ENCODE results near the gene ROR2.

The ROR2 gene

GRCh38 chr9:91516777-91517176 is 433.3 kb downstream of the ROR2 start:
- no peaks in the 10 kb centered on the region for H3K27me3 ChIP-seq (ENCODE audit: low read length)
- no peaks in the 10 kb centered on the region for H3K9me2 ChIP-seq (replicated peaks; ENCODE audit: insufficient read depth, low read length)

GRCh38 chr9:91516081-91516480 is 433.9 kb downstream of the ROR2 start:
- Histone ChIP-seq H3K9me3 (ENCODE audit: insufficient read depth, low read length) (no peaks in the 10 kb centered on the region), H3K27me3 (ENCODE audit: low read length) (no peaks in the 10 kb centered on the region), H3F3A (ENCODE audit: insufficient read depth) (no peaks in the 10 kb centered on the region), H3K9me2 (replicated peaks; ENCODE audit: insufficient read depth, low read length) (no peaks in the 10 kb centered on the region), H3K27ac (ENCODE audit: low read depth, low read length) (no peak overlapping the region), H3K79me2 (ENCODE audit: insufficient read depth, low read length) (no peaks in the 10 kb centered on the region), H3K4me2 (ENCODE audit: low read depth, low read length, poor library complexity, severe bottlenecking) (no peak overlapping the region), H3K36me3 (ENCODE audit: low read length) (no peaks in the 10 kb centered on the region), H4K20me1 (ENCODE audit: low read depth, low read length) (no peaks in the 10 kb centered on the region), H2AFZ (ENCODE audit: low read depth, low read length, severe bottlenecking) (no peak overlapping the region), H3K9ac (ENCODE audit: low read length) (no peak overlapping the region), H3K4me3 (ENCODE audit: insufficient read depth, low read length, poor library complexity, severe bottlenecking) (no peak overlapping the region)
- no peak for TF ChIP-seq CTCF (IDR thresholded peaks at IDR 0.05; ENCODE audit: insufficient read depth, low read length, poor library complexity, severe bottlenecking)
- TF ChIP-seq EZH2phosphoT487 (conservative IDR thresholded peaks at IDR 0.05; ENCODE audit: low read length): no peak

More at GRCh38 chr9:91516777-91517176, 433.3 kb downstream of the ROR2 start:
- H4K20me1 ChIP-seq (ENCODE audit: low read depth, low read length): no peaks in the 10 kb centered on the region
- H3K9ac ChIP-seq (ENCODE audit: low read length): no peak overlapping the region
- no peak overlapping the region for H3K4me2 ChIP-seq (ENCODE audit: low read depth, low read length, poor library complexity, severe bottlenecking)
- no peak overlapping the region for H3K27ac ChIP-seq (ENCODE audit: low read depth, low read length)
- H3K36me3 ChIP-seq (ENCODE audit: low read length): no peaks in the 10 kb centered on the region
- H3K9me3 ChIP-seq (ENCODE audit: insufficient read depth, low read length): no peaks in the 10 kb centered on the region
- no peaks in the 10 kb centered on the region for H3F3A ChIP-seq (ENCODE audit: insufficient read depth)
- H2AFZ ChIP-seq (ENCODE audit: low read depth, low read length, severe bottlenecking): no peak overlapping the region
- TF ChIP-seq CTCF (IDR thresholded peaks at IDR 0.05; ENCODE audit: insufficient read depth, low read length, poor library complexity, severe bottlenecking): no peak
- TF ChIP-seq EZH2phosphoT487 (conservative IDR thresholded peaks at IDR 0.05; ENCODE audit: low read length): no peak
- no peak overlapping the region for H3K4me3 ChIP-seq (ENCODE audit: insufficient read depth, low read length, poor library complexity, severe bottlenecking)
- H3K79me2 ChIP-seq (ENCODE audit: insufficient read depth, low read length): no peaks in the 10 kb centered on the region

- no peak for TF ChIP-seq CTCF (IDR thresholded peaks at IDR 0.05; ENCODE audit: insufficient read depth, low read length, poor library complexity, severe bottlenecking)
- no peak for TF ChIP-seq EZH2phosphoT487 (conservative IDR thresholded peaks at IDR 0.05; ENCODE audit: low read length)
- no peaks in the 10 kb centered on the region for H3K27me3 ChIP-seq (ENCODE audit: low read length)
- H3K4me3 ChIP-seq (ENCODE audit: insufficient read depth, low read length, poor library complexity, severe bottlenecking): no peak overlapping the region
- H3K27ac ChIP-seq (ENCODE audit: low read depth, low read length): no peak overlapping the region
- no peaks in the 10 kb centered on the region for H4K20me1 ChIP-seq (ENCODE audit: low read depth, low read length)
- no peaks in the 10 kb centered on the region for H3K79me2 ChIP-seq (ENCODE audit: insufficient read depth, low read length)
- H3K9me2 ChIP-seq (replicated peaks; ENCODE audit: insufficient read depth, low read length): no peaks in the 10 kb centered on the region
- no peaks in the 10 kb centered on the region for H3K9me3 ChIP-seq (ENCODE audit: insufficient read depth, low read length)
- H2AFZ ChIP-seq (ENCODE audit: low read depth, low read length, severe bottlenecking): no peak overlapping the region
- no peak overlapping the region for H3K9ac ChIP-seq (ENCODE audit: low read length)
- H3K36me3 ChIP-seq (ENCODE audit: low read length): no peaks in the 10 kb centered on the region
- H3F3A ChIP-seq (ENCODE audit: insufficient read depth): no peaks in the 10 kb centered on the region
- H3K4me2 ChIP-seq (ENCODE audit: low read depth, low read length, poor library complexity, severe bottlenecking): no peak overlapping the region
Measured at GRCh38 chr9:91515074-91515687, 434.8 kb downstream of the ROR2 start.
